ENCODE data around the gene BLID. TPM values are rescaled to one million over a fixed set of nuclear protein-coding genes. Genes with fewer than 3 reads are reported as not detected.

The BLID gene, protein sequence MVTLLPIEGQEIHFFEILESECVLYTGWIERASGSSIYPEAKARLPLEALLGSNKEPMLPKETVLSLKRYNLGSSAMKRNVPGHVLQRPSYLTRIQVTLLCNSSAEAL
- polyA plus RNA-seq (ENCODE audit: insufficient read depth in 1 of 5, insufficient read length in 5 of 5, low replicate concordance in 1 of 5) = not detected
- long read RNA-seq, donor 1 = 0 reads
- long read RNA-seq, donor 2 = 0 reads
- long read RNA-seq, donor 3 = 0 reads
- long read RNA-seq, donor 4 = 0 reads
- long read RNA-seq, donor 5 = 0 reads
- long read RNA-seq, donor 6 = 0 reads
- long read RNA-seq, donor 7 = 0 reads
- long read RNA-seq, donor 8 = 0 reads

GRCh38 chr11:122115524-122116379 lies at the start of gene BLID:
BLID (minus strand) TSS chr11:122116215; CDS start chr11:122115922, 293 bp downstream.
- DNase-seq = no peak

DNA sequence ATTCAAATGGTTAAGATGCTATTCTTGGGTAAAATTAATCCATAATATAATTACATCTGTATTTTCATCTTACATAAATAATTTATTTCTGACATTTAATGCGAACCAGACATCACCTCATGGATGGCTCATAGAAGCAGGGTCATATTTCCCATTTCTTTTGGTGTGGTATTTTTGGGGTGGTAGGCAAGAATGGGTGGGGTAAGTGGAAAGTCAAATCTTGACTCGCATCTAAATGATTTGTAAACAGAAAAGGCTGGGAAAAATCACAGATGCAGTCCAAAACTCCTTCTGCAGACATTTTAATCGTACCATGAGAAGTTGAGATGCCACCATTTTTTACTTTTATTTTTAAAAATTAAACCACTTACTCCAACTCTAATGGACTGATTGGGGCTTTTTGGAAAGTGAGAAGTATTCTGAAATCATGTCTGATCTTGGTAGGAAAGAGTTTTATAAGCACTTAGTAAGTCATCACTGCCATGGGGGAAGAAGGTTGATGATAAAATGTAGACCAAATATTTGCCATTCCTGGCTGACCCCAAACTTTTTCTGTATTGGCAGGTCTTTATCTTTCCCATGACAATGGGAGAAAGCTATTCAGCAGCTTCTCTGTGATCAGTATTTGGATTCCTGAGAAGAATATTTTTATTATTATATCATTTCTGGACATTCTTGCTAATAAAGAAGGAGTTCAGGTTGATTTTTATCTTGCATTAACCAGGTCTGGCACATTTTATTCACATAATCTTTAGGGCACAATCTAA lies 47.2 kb upstream of the BLID start:
- DNase-seq = no peak

GRCh38 chr11:122162095-122162494 lies 46.1 kb upstream of the BLID start:
- DNase-seq = no peak

DNA sequence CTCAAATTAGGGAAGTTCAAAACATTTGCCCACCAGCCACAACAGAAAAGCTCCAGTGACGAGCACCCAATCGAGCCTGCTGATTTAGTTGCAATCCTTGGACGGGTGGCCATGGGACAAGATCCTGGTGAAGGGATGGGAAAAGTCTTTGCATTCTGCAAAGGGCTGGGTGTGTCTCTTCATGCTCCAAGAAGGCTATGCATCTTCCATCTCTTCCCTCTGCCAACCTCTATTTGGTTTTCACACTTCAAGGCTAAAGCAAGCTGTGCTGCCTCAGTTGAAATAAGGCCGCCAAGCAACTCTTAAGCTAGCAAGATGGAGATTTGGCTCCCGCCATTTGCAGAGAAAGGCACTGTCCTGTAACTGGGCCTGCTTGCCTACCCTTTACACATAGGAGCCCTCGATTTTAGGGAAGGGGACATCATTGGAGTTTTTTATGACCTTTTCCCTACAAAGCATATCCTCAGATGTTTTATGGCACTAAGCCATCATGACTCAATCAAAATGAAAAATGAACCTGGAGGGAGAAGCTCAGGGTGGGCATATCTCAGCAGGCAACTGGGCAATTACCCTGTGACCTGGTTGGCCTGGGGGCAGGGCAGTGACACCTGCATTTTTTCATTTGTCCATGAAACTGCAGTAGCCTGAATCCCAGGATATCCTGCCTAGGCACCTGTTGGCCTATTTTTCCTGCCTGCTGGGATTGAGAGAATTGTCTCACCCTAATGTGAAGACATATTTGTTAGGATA lies 45.0 kb upstream of the BLID start:
- no peak for DNase-seq

DNA sequence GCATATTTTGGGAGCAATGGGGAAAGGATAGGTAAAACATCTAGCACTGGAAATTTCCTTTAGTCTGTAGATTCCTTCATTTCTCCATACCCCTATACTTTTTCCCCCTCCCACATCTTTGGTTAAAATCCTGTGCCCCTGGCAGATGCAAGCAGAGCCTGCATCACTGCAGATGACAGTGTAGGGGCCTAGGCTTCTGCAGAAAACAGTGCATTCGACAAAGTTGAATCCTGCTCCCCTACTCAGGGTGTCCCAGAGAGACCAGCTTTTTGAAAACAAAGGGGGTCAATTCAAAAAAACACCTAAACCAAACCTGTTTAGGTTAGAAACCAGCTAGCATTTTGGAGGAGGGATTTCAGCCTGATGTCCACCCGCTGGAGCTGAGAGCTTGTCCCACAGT lies 43.8 kb upstream of the BLID start:
- DNase-seq = no peak

DNA sequence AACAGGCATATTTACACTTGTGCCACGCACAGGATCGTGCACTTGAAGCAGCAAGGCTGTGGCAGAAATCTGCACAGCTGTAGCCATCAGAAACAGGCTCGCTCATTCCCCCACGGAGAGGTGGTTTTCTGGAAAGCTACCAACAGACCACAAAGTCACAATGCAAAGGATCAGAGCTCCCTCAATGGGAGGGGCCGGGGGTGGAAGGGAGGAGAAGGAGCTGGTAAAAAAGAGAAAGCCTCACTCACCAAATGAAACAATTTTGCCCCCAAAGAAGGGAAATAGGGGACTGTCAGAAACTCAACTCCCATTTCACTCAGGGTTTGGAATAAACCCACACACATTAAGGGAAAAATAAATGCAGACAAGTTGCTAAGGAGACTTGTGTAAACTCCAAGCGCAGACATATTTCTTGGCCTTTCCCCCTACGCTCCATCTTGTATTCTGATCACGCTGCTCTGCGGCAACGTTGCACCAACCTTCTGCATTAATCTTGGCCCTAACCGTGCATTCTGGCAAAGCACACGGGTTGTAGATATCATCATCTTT lies 43.2 kb upstream of the BLID start:
- DNase-seq = peak in 1 of 2 donors; percentile 60

DNA sequence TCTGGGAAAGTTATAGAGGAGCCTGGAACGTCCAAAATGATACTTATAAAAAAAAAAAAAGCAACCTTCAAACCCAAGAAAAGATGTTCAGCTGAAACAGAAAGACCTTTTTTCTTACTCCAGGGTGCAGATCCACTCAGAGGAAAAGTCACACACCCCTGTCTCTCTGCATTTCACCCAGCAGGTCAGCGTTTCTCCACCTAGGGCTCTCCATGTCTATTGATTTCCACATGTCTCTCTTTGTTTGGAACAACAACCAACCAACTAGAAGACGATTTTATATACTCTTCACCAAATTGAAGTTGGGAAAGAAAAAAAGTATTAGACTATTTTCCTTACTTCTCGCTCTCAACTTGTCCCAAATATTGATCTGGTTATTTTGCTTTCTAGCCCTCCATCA lies 42.2 kb upstream of the BLID start:
- no peak for DNase-seq

GRCh38 chr11:122157653-122158161 lies 41.7 kb upstream of the BLID start:
- DNase-seq = no peak

GRCh38 chr11:122156940-122157382 lies 40.9 kb upstream of the BLID start:
- DNase-seq = no peak

GRCh38 chr11:122155765-122156527 lies 39.9 kb upstream of the BLID start:
- DNase-seq = no peak

DNA sequence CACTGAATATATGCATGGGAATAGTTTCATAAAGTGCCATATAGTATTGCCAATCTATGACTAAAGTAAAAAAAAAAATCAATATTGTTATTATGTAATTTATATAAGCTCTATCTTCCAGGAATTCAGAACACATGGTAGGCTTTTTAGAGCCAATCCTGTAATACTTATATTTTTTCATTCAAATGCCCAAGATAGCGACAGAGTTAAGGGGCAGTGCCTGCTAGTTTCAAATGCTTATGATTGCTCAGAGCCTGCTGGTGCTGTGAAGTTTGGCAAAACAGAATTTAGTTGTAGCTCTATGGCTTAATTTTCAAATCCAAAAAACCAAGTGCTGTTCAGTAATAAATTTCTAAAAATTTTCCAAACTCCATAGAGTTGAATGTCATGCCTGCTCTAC lies 39.0 kb upstream of the BLID start:
- DNase-seq = no peak

DNA sequence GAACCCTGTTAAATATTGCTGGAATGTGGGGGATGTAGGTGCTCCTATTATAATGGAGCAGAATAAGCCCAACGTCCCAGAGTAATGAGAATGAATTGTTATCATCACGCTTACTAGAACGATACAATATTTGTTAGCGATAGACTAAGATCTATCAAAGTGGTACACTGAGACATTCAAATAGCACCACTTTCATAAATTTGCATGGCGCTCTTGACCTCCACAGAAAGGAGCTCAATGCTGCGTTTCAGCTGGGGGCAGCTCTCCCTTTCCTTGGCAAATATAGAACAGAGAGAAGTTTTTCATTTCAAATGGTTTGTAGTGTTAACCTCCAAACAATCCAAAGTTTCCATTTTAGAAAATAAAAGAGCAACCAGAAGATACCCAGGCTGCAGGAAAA lies 38.2 kb upstream of the BLID start:
- no peak for DNase-seq

DNA sequence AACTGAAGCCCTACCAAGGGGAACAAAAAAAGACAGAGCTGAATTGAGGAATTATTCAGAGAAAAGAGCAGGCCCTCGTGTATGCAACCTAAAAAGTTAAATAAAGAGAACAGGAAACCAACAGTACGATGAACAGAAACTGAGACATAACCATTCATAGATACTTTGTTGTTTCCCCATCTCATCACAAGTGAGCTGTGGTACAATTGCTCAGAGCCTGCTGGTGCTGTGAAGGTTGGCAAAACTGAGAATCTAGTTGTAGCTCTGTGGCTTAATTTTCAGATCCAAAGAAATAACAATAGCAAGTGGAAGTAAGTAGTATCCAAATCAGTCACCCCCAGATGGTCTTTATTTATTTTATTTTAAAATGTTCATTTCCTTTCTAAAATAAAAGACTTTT lies 37.7 kb upstream of the BLID start:
- DNase-seq = no peak

DNA sequence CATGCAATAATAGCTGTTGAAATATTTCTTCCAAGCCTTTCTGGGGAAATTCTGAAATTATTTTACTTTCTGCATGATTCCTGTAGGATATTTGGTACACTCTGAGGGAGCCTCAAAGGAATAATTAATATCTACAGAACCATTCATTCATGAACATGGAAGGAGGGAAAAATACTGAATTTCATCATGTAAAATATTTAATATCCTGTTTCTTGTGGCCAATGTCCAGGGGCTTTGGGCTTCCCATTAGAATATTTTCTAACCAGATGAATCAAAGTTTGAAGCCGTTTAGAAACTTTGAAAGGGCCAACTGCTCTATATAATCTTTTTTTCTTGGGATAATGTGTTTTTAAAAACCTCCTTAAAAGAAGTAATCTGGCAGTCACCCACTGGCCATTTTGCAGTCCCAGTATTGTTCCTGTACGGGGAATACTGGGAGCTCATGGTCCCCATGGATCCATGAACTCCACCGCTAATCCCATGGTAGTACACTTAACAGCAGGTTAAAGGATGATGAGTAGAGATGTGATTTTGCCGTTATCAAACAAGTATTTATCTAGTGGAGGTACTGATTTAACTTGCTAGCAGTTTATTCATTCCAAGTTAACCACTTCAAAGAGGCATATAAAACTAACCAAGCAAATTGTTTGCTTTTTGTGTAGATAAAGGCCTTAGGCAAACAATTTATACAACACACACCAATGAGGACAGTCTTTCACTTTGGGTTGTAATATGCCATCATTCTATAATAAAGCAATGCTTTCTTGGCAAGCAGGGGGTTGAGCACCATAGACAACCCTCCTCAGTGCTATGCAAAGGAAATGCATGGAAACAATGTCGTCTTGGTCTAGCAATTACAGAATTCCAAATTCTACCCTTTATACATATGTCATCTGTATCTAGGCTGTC lies 34.5 kb upstream of the BLID start:
- no peak for DNase-seq

GRCh38 chr11:122149202-122149601 lies 33.2 kb upstream of the BLID start:
- no peak for DNase-seq

DNA sequence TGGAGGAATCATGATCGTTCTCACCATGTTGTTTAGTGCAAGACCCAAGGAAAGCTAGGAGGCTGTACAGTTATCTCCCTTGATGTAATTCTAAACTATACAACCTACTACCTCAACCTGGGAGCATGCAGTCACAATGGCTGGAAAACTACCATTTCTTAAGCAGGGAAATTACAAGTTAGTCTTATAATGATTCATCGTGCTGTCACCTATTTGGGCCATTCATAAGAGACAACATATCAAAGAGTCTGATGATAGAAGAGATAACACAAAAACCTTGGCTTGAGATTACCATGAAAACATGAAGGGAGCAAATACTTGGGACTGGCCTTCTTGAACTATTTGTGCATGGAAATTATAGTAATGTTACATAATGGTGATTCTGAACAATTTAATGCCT lies 30.5 kb upstream of the BLID start:
- DNase-seq = no peak

DNA sequence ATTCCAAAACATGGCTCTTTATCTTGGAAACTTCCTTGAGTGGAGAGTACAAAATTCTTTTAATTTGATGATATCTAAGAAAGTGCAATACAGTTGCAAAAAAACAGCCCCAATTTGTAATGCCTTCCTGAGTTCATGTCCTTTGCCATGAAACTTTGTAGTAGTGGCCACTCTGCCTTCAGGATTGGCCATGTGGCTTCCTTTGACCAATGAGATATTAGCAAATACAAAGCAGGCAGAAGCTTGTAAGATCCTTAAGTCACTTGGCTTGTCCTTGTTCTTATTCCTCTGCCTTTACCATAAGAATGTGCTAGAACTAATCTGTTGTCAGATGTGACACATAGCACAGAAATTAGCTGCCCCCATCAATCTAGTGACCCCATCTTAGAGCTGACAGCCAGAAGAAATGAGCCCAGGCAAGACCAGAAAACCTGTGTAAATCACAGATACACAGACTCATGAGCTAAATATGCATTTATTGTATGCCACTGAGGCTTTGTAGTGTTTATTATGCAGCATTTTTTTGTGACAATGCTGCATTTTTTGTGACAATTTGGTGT lies 29.8 kb upstream of the BLID start:
- DNase-seq = no peak

DNA sequence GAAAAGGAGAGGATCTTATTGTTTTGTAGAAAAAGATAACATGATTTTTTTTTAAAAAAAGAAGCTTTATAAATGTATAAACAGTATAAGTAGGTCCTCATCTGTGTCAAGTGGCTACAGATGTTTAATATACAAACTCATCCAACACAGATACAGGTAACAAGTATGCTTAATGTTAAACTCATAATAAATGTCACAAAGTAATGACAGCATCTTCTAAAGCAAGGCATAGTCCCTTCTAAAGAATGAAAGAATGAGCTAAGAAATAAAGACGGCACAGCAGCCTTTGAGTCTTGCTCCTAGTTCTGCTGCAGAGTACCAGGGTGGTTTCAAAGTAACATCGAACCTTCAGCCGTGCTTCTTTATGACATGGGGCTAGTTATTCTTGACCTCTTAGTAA lies 28.7 kb upstream of the BLID start:
- no peak for DNase-seq

DNA sequence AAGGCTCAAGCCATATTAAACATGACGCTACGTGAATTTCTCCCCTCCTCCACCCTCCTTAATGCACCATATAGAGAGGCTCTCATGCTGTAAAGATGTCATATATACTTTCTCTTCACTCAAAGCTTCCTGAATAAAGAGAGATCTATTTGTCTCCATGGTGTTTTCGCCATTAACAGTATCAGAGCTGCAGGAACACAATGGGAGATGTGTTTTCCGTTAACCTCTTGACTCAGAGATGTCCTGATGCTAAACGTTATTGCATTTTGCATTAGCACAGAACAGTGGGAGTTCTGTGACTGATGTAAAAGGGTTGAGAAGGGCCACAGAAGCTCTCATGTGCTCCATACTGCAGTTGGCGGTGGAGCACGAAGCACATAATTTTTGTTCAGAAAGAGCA lies 25.7 kb upstream of the BLID start:
- no peak for DNase-seq

All from right lung (tissue), 10 donors.